NCI-H345 treated with DMSO at 0.1 percent for 48 hours (cell line): Measurements from ENCODE around the gene CMSS1.
"Not testable (repeated sequence)": the region's sequence is repeated elsewhere in the genome, so short reads cannot be mapped to it uniquely, and the experiment has no call there.

Experiments
- DNase-seq: peaks from one replicate; lab custom pipeline; 2025; ENCODE audit not compliant: unreplicated experiment; lab: John Stamatoyannopoulos, UW

Gene CMSS1

DNA sequence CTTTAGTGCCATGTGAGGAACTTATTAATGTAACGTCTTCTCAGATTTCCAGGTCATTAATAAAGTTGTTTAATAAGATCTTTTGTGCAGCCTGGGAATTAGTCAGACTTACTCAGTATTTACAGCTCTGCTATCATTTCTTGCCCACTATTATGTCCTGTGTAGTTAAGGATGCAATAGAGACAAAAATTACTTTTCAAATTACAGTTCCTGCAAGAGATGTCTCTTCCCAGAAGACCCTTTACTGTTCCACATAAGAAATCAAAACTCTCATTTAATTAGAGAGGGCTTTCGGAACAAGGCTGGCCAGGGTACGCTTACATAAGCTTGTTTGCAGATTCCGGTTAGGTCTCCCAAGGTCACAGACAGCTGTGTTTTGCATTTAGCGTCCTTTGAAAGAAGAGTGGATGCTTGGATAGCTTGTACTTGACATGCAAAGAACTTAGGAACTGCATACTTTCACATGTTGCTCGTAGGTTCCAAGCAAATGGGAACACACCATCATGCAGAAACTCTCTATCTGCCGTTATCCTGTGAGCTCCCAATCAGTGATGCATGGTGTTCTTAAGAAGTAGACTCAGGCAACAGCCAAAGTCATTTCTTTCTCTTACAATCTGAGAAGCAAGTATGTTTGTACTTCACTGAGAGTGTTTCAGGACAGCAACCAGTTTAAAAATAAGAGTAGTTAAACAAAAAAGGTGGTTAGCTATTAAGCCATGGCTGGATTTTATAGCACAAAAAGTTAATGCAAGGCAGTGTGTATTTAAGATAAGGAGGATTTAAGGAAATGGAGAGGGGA is 259.3 kb downstream of the CMSS1 start:
- no peak for DNase-seq

DNA sequence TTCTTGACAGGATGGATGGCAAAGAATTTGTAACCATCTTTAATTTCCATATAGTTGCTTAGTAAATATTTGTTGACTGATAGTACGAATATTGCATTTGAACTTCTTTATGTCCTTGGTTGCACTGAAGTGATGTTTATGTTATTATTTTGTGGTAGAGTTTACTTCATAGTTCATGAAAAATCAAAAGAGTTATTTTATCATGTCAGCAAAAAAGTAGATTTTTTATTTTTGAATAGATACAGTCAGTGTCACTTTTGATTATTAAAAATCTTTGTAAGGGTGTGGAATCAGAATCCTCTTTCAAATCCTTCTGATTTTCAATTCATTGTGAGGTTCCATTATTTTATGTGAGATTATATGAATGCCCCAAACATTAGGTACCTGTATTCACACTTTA is 261.7 kb downstream of the CMSS1 start:
- no peak for DNase-seq

DNA sequence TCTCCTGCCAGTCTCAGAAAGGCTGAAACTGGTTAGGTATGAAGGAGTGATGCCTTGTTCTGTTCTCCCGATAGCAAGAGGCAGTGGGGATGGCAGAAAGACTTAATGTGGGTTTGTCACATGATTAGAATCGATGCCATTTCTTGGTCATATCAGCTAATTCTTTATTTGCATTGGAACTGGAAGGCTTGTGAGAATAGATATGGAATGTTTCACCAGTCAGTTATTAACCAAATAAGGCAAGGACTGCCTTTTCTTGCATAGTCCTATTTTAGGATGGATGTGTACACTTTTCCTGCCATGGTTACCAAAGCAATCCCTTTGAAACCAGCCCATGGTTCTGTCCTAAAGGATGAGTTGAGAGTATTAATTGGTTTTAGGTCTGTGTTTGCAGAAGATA is 262.9 kb downstream of the CMSS1 start:
- no peak for DNase-seq

DNA sequence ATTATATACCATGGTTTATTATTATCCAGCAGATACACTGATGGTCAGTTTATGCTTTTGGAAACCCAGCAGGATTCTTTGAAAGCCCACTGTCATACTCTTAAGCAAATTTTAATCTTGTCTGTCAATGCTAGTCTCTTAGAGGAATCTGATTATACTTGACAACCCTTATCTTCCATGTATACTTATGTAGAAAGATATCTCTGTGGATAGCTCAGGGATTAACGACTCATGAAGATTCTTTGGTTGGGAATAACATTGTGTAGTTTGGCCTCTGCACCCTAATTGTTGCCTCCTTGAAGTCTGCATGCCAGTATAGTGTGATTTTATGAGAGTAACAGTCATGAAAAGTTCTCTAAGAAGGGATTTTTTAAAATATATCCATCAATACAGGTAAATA is 263.6 kb downstream of the CMSS1 start:
- DNase-seq = no peak

DNA sequence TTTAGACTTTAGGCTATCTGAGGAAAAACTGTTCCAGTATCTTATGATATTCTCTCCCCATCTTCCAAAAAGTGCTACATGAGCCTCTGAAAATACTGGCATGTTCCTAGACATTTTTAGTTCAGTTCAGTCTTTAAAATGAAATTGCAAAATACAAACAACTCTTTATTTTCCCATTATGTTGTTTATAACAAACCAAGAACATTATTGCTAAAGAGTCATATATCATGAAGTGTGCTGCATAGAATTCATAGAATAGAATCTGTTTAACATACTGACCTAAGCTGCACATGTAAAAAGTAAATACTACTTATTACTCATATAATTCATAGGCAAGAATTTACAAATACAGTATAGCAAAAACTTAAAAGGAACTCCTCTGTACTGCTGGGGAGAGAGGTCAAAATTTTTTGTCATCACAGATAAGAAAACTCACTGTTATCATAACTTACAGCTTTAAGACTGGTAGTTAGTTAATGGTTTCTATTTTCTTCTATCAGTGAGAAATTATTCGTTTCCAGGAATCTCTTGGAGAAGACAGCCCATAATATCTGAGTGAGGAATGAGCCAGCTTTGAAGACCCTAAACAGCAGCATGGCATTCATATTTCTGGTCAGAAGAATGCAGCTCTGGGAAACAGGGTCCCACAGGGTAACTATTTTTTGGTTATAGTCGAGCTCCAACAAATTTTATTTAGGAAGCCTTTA is 264.5 kb downstream of the CMSS1 start:
- no peak for DNase-seq

DNA sequence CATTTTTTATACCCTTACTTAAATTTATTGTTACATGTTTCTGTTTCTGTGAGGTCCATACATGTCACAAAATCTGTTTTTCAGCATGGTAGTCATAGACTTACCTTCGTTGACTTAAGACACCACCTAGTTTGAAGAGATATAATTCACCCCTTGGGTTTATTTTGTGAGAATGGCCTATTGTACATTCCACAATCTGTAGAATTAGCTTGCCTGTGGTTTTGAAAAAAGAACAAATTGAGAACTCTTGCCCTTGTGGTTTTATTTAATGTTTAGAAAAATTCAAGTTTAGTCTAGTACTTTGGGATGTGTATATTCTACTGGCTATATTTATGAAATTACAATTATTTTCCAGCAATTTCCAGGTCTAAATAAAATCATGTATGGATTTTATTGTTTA is 265.1 kb downstream of the CMSS1 start:
- no peak for DNase-seq

DNA sequence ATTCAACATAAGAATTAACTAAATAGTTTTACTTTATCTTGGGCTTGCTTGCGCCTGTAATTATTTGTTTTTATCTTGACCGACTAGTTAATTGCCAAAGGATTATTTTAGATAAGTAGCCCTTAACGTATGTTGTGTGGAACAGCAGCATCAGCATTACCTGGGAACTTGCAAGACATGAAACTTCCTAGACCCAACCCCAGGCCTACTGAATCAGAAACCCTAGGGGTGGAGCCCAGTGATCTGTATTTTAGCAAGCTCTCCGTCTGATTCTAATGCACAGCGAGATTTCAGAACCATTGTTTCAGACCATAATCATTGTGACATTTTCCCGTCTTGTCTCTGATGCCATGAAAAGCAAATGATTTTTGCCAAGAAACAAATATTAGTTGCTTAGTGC is 265.5 kb downstream of the CMSS1 start:
- DNase-seq = no peak

DNA sequence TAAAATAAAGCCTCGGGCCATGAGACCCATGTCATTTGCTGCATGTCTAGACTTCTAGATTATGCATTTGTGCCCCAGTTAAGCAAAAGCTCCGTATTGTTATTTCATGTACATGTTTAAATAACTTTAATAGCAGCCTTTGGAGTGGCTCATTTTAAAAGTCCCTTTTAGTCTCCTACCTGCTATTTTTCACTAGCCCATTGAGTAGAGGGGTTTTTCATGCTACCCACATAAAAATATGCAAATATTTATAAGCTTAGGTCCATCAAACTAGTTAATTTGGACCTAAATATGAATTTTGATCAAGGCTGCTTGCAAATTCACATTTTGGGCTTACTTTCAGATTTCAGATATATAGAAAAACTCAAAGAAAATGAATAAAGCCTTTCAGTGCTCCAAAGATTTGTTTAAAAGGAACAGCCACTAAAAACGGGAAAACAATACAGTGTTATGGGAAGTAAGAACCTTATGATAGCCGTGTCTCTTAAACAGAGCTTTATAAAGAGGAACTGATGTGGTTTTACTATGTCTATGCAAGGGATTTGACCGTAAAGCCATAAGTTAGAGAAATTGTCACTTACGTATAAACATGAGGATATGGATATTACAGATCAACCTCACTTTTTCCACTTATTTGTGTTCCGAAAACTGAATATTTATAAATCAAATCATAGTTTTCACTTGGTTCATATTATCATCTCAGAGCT is 266.6 kb downstream of the CMSS1 start:
- no peak for DNase-seq

DNA sequence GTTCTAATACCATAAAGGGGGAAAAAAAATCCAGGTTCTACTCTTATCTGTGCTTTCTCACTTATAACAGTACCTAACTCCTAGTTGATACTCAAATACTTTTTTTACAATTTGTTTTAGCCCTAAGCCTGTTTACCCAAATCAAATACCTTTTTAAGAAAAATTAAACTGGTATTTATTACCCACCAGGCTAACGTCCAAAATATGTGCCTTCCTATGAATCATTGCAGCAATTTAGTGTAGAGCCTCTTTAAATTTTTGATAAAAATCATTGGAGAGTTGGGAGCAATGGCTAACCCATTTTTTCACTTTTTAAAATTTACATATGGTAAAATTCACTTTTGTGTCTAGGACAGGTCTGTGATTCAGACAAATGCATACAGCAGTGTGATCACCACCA is 268.7 kb downstream of the CMSS1 start:
- no peak for DNase-seq

DNA sequence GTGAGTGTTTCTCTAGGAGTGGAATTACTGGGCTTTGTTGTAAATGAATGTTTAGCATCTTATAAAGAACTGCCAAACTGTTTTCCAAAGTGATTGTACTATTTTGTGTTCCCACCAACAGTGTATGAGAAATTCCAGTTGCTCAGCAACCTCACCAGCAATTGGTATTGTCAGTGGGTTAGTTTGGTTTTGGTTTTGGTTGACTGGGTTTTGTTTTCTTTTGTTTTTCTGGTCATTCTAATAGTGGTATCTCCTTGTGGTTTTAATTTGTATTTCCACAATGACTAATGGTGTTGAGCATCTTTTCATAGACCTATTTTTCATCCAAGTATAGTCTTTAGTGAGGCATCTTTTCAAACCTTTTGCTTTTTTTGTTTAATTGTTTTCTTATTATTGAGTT is 269.5 kb downstream of the CMSS1 start:
- DNase-seq = no peak

DNA sequence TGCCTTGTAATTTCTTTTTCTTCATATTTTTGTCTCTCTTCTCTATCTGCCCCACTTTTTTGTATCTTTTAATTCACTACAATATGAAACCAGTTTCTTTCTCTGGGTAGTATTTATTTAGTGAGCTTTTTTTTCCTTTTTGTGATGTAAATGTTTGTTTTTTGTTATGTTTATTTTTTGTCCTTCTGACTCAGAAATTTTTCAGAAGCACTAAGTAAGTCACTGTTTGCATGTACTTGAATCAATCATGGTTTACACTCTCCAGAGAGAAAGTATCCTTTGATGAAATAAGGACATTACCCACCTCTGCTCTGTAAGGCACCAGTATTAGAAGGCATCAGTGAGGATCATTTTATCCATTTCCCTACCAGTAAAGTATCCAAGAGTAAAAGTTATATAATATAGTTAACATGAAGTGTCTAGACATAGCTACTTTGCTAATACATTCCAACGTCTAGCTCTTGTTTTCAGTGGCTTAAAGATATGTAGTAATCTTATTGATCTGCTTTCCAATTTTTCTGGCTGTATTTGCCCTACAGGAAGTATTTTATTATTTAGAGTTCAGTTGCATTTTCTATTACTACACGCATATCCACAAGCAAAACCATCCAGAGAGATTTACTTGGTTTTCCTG is 271.2 kb downstream of the CMSS1 start:
- DNase-seq = no peak

DNA sequence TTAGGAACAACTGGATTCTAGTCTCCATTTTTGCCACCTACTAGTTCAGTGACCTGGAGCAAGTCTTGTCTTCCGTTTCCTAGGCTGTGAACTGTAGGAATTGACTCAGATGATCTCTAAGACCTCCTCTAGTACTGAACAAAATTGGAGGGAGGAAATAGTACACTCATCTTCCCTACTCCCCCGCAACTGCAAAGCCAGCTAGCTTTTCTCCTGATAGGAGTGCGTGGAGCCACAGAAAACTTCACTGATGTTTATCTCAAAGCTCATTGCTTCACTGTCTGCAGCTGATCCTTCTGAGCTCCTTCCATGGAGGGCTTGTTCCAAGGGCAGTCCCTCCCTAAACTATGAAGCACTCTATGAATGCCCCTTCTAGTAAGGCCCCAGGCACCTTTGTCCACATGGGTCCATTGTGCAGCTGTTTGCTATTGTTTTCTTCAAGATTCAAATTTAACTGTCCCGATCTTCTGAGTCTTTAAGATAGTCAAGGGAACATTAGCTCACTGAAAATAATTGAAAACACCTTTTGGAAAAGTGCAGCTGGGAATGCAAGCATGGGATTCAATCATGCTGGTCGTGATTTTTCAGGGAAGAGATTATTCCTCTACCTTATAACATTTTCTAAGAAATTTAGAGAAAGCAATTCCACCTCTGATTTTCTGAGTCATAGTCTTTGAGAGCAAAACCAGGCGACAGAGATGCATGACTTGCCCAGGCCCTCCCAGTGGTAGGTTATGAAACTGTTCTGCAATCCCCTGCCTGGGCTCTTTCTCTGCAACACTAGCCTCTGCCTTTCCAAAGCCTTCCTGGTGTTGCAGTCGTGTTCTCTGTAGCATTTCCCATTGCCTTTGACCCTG is 272.4 kb downstream of the CMSS1 start:
- DNase-seq = no peak

DNA sequence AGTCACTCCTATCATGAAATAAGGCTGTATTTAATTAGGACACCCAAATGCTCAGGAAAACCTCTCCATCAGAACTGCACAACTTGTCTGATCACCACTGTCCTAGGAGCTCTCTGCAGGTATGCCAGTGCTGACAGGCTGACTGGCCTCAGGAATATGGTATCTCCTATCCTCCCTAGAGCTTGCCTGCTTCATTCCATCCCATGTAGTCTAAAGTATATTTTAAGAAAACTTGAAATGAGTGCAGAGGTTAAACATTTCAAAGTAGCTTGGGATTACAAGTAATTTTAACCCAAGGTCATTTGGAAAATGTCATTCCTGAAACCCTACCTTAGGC is 273.0 kb downstream of the CMSS1 start:
- DNase-seq = no peak

DNA sequence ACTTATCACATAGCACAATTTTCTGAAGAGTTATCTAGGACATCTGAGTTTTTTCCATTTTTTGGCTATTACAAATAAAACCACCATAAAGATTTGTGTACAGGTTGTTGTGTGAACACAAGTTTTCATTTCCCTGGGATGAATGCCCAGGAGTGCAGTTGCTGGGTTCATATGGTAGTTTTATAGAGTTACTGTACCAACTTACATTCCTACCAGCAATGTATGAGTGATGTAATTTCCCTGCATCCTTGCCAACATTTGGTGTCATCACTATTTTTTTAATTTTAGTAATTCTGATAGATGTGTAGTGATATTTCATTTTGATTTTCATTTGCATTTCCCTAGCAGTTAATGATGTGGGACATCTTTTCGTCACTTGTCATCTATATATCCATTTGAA is 276.2 kb downstream of the CMSS1 start:
- no peak for DNase-seq

DNA sequence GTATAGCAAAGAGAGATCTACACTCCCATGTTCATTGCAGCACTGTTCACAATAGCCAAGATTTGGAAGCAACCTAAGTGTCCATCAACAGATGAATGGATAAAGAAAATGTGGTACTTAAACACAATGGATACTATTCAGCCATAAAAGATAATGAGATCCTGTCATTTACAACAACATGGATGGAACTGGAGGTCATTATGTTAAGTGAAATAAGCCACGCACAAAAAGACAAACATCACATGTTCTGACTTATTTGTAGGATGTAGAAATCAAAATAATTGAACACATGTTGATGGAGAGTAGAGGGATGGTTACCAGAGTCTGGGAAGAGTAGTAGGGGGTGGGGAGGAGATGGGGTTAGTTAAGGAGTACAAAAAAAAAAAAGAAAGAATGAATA is 278.6 kb downstream of the CMSS1 start:
- DNase-seq = not testable (repeated sequence)

DNA sequence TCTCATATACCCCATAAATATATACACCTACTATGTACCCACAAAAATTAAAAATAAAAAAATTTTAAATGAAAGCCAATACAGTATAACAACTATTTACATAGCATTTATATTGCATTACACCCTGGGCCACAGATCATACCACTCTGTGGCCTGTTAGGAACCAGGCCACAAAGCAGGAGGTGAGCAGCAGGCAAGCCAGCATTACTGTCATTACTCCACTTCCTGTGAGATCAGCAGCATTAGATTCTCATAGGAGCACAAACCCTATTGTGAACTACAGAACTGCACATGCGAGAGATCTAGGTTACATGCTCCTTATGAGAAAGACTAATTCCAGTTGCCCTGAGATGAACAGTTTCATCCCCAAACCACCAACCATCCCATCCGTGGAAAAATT is 279.2 kb downstream of the CMSS1 start:
- DNase-seq = no peak

DNA sequence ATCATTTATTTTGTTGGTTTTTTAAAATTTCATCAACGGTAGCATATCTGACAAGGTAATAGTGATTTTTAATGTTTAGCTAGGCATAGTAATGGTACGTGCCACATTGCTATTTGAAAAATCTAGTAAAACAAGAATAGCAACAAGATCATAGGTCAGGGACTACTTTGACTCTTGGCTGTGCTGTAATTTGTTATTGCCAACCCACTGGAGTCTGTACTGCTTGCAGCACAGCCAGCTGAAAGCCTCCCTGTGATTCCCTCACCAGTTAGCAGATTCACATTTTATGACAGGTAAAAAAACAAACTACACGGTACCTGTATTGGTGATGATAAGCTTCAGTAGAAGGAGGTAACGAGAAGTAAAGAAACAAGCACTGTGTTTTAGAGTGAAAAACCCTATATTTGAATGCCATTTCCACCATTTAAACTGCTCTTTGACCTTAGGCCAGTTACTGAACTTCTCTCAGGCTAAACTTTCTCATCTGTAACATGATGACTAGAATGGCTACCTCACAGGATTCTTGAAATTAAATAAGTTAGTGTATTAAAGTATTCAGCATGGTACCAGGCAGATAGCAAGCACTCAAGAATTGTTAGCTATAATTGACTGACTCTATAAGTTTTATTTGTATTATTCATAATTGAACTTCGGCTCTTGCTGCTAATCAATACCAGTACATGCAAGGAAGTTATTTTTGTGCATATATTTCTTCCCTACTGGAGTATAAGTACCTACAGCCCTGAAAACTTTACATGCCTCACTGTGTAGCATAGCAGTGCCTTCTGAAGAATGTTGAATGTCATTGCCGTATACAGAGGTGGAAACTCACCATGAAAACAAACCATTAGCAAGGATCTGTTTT is 280.5 kb downstream of the CMSS1 start:
- DNase-seq = no peak

DNA sequence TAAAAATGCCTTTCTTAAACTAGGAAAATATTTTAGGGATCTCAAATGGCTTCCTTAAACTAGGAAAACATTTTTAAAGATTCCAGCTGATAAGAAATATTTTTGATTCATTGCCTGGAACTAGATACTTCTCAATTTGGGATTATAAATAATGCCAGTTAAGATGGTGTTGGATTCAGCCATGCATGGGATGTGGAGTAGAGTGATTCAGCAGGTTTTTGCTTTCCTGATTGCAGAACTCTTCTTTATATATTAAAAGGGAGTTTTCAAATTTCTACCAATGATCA is 281.1 kb downstream of the CMSS1 start:
- DNase-seq = no peak

DNA sequence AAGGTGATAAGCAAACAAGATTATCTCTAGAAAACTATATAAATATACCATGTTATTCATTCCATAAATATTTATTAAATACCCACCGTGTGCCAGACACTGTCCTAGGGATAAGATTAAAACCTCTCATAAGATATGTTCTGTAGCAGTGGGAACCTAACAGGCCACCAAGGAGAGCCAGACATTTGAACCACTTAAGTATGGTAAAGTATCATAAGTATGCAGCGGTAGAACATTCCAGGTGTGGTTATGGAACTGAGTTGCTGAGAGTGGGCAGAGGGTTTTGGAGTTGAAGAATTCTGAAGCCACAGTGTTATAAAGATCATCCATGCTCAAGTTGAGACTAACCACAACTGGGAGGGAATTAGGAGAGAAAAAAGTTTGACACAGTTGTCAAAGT is 282.0 kb downstream of the CMSS1 start:
- DNase-seq = no peak

DNA sequence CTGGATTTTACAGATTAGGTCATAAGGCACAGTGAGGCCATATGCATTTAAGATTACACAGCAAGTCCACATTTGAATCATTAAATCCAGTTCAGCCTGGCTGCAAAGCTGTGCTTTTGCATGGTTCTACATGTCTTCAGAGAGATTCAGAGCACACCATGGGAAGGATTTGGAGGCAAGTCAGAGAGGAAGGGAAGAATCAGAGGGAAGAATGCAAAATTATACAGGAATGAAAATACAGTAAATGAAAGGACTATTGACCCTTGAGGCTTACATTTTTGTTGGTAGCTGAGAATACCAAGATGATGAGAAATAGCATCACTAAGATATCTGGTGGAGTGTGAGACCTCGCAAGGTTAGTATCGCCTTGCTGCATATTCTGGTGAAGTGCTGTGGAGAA is 282.8 kb downstream of the CMSS1 start:
- no peak for DNase-seq
